ENCODE measurements around the gene SOD3. TPM values are rescaled to one million over a fixed set of nuclear protein-coding genes. Genes with fewer than 3 reads are reported as not detected.

Gene SOD3
- total and polyA plus RNA-seq, 2 of the 4 experiments (the other 2 are of a cell fraction) = 0.36 to 5.8 TPM

- H3K56ac ChIP-seq (ENCODE audit: extremely low read depth, insufficient read depth, low read length) = no peak overlapping the region
- CTCF ChIA-PET = no interaction called here
- H2AFZ ChIP-seq (replicated peaks; ENCODE audit: low read length, poor library complexity) = no peak overlapping the region
- H3K27ac ChIP-seq (ENCODE audit: insufficient read depth, low read length) = no peak overlapping the region
- peaks cover 0 to 5% of the 10 kb centered on the region in 2 experiments; a peak in 1 of 4 replicates for H3K79me1 ChIP-seq (ENCODE audit: low read depth in 1 of 2, low read length in 2 of 2)
- peak overlapping the region; percentile 83; the same call in 1 of the 2 replicates for H2BK20ac ChIP-seq (ENCODE audit: low read depth, low read length)
- no peak overlapping the region for H4K5ac ChIP-seq (ENCODE audit: low read depth, low read length)
- H3K4me2 ChIP-seq (ENCODE audit: low read depth, low read length) = no peak overlapping the region
- H3K9ac ChIP-seq (ENCODE audit: low read depth, low read length) = no peak overlapping the region
- dilution Hi-C loops (cut with HindIII; ENCODE audit: low sequenced_read_pairs, unreplicated experiment) = no loop called here
- intact Hi-C loops (cut with micrococcal nuclease) = no loop called here
- peak overlapping the region; percentile 39; the same call in 1 of the 2 replicates for H2BK120ac ChIP-seq (ENCODE audit: low read depth, low read length)
- POLR2A ChIA-PET (ENCODE audit: unreplicated experiment) = no interaction called here
- ATAC-seq (ENCODE audit: low read depth) (peak; percentile 38; the same call in 1 of the 2 replicates), DNase-seq (no peak)
- no TSS peak for BruUV-seq (replicated peaks)
- H3K14ac ChIP-seq (replicated peaks; ENCODE audit: low read depth, low read length) = peak overlapping the region; percentile 66
- H3K27me3 ChIP-seq (ENCODE audit: control insufficient read depth, insufficient read depth, low read length) = no peaks in the 10 kb centered on the region
- no peak overlapping the region for H3K18ac ChIP-seq (ENCODE audit: low read depth, low read length)
- H2AK5ac ChIP-seq (ENCODE audit: low read depth, low read length) = peak overlapping the region; percentile 37; the same call in 1 of the 2 replicates
- H3K4me3 ChIP-seq (ENCODE audit: insufficient read depth, low read depth, low read length) = no peak overlapping the region
- in situ Hi-C loops (cut with MboI; ENCODE audit: low sequenced_read_pairs) = no loop called here
- peaks cover 5% of the 10 kb centered on the region for H3K9me3 ChIP-seq (ENCODE audit: control insufficient read depth, insufficient read depth, low read length)
- TF ChIP-seq RFX5 (IDR thresholded peaks at IDR 0.05; ENCODE audit: low read depth, low read length) (no peak), MAZ (IDR thresholded peaks at IDR 0.05; ENCODE audit: borderline replicate concordance, low read depth, low read length) (no peak), BHLHE40 (IDR thresholded peaks at IDR 0.05; ENCODE audit: low read depth, low read length) (no peak), CHD1 (IDR thresholded peaks at IDR 0.05; ENCODE audit: low read depth, low read length) (no peak), MAFK (IDR thresholded peaks at IDR 0.05; ENCODE audit: low read depth, low read length) (no peak), USF2 (IDR thresholded peaks at IDR 0.05; ENCODE audit: low read depth, low read length) (no peak), SMC3 (IDR thresholded peaks at IDR 0.05; ENCODE audit: low read depth, low read length) (no peak), NFE2L2 (IDR thresholded peaks at IDR 0.05; ENCODE audit: low read depth, low read length) (no peak), FOS (IDR thresholded peaks at IDR 0.05; ENCODE audit: low read depth, low read length) (no peak), CEBPB (IDR thresholded peaks at IDR 0.05; ENCODE audit: low read depth, low read length) (no peak), MXI1 (IDR thresholded peaks at IDR 0.05; ENCODE audit: borderline replicate concordance, low read depth, low read length) (no peak), POLR2A (IDR thresholded peaks at IDR 0.05; ENCODE audit: low read depth, low read length) (no peak), RAD21 (IDR thresholded peaks at IDR 0.05; ENCODE audit: low read length) (no peak), RCOR1 (IDR thresholded peaks at IDR 0.05; ENCODE audit: insufficient replicate concordance, low read length) (no peak)
- TF ChIP-seq, protein P1, sequence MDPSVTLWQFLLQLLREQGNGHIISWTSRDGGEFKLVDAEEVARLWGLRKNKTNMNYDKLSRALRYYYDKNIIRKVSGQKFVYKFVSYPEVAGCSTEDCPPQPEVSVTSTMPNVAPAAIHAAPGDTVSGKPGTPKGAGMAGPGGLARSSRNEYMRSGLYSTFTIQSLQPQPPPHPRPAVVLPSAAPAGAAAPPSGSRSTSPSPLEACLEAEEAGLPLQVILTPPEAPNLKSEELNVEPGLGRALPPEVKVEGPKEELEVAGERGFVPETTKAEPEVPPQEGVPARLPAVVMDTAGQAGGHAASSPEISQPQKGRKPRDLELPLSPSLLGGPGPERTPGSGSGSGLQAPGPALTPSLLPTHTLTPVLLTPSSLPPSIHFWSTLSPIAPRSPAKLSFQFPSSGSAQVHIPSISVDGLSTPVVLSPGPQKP (IDR thresholded peaks at IDR 0.05; ENCODE audit: borderline replicate concordance, low read depth, low read length) = no peak
- TF ChIP-seq, protein P2, sequence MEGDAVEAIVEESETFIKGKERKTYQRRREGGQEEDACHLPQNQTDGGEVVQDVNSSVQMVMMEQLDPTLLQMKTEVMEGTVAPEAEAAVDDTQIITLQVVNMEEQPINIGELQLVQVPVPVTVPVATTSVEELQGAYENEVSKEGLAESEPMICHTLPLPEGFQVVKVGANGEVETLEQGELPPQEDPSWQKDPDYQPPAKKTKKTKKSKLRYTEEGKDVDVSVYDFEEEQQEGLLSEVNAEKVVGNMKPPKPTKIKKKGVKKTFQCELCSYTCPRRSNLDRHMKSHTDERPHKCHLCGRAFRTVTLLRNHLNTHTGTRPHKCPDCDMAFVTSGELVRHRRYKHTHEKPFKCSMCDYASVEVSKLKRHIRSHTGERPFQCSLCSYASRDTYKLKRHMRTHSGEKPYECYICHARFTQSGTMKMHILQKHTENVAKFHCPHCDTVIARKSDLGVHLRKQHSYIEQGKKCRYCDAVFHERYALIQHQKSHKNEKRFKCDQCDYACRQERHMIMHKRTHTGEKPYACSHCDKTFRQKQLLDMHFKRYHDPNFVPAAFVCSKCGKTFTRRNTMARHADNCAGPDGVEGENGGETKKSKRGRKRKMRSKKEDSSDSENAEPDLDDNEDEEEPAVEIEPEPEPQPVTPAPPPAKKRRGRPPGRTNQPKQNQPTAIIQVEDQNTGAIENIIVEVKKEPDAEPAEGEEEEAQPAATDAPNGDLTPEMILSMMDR (conservative IDR thresholded peaks at IDR 0.05; ENCODE audit: low read depth, low read length) = no peak
- H3K9me1 ChIP-seq (ENCODE audit: insufficient read depth, low read length) = peaks cover 8% of the 10 kb centered on the region
- peak overlapping the region; percentile 78; the same call in 1 of the 2 replicates for H3K4ac ChIP-seq (ENCODE audit: low read depth, low read length)
- no peak overlapping the region for H3K23ac ChIP-seq (ENCODE audit: low read depth, low read length)
- H2AK9ac ChIP-seq (replicated peaks; ENCODE audit: low read depth, low read length, poor library complexity) = no peak overlapping the region
- peaks cover 3% of the 10 kb centered on the region; the same call in 1 of the 2 replicates for H3K36me3 ChIP-seq (ENCODE audit: control insufficient read depth, insufficient read depth, low read length)
- H4K8ac ChIP-seq (ENCODE audit: low read depth in 2 of 2, low read length in 2 of 2) = no peak overlapping the region
- 0 out of 3 replicates have a peak overlapping the region, but pooled peaks have one; percentile 3 for H2BK15ac ChIP-seq (ENCODE audit: low read depth, low read length)
- no CpG with 5 or more reads among the region's 2 CpGs for WGBS, 2 experiments (ENCODE audit: extremely low coverage in 2 of 2, insufficient read length in 1 of 2)
- peaks cover 10% of the 10 kb centered on the region for H3K4me1 ChIP-seq (ENCODE audit: control insufficient read depth, insufficient read depth, low read length)
- no peak overlapping the region for H2BK5ac ChIP-seq (ENCODE audit: low read depth, low read length, poor library complexity, severe bottlenecking)
- peak overlapping the region; percentile 45; the same call in 1 of the 2 replicates for H4K91ac ChIP-seq (ENCODE audit: insufficient read depth, low read depth, low read length)
- H4K20me1 ChIP-seq (ENCODE audit: insufficient read depth, low read length) = 0 out of 2 replicates have a peak, but pooled peaks cover 3% of the 10 kb centered on the region
These were observed 14.0 kb downstream of the SOD3 start for GRCh38 chr4:24809376-24809775.
